Skin epidermis (tissue), 12 donors: ENCODE measurements around the gene NBEAL2.
"Not testable (repeated sequence)": the region's sequence is repeated elsewhere in the genome, so short reads cannot be mapped to it uniquely, and the experiment has no call there.

Experiments
- H3K27ac ChIP-seq, 21 experiments: fragments of 200-600 bp; sonication (generic) in 11 of 21; one replicate each; pipeline ENCODE4 v1.5.0; 2020; ENCODE audit warnings: mild to moderate bottlenecking in 3 of 21, inconsistent platforms in 2 of 21, moderate library complexity in 2 of 21
- H3K4me3 ChIP-seq, 7 experiments: fragments of 200-600 bp; sonication (generic) in 2 of 7; one replicate each; pipeline ENCODE4 v1.5.0; 2020; ENCODE audit warnings: inconsistent platforms in 2 of 7, mild to moderate bottlenecking in 2 of 7, moderate library complexity in 1 of 7

Gene NBEAL2

DNA sequence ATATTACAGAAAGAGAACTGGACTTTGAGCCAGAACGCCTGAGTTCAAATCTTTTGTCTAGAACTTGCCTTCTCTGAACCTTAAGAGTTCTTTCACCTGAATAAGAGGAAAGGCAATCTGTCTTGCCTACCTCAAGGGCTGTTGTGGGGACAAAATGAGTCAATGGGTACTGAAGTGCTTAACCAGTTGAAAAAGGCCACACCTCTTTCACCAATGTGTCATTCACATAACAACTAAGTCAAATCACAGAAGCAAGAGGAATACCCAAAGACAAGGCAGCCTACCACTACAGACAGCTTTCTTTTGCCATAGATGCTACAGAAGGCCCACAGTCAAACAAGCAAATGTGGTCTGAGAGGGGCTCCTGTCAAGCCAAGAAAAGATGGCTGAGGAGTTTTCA, 39.7 kb downstream of the NBEAL2 start:
- H3K4me3 ChIP-seq, result no peak overlapping the region
- peak overlapping the region in 3 of 21 experiments; percentile 19 to 62 (median 52) for H3K27ac ChIP-seq

DNA sequence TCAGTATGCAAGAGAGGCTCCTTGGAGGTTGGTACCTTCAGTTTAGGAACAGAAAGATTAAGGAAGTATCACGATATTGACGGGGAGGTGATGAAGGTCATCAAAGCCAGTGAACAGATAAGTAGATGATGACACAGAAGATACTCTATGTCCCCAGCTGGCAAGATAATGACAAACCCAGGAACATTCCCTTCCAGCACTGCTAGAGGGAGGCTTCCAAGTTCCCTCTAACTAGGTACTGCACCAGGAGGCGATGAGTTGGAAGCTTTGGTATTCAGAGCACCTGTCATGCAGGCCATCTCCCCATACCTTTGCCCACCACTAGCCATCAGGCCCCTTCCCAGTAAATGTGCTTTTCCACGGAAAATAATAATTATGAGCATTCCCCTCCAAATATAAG, 40.8 kb downstream of the NBEAL2 start:
- Histone ChIP-seq H3K4me3 (no peak overlapping the region), H3K27ac (peak overlapping the region in 1 of 21 experiments; percentile 35)

DNA sequence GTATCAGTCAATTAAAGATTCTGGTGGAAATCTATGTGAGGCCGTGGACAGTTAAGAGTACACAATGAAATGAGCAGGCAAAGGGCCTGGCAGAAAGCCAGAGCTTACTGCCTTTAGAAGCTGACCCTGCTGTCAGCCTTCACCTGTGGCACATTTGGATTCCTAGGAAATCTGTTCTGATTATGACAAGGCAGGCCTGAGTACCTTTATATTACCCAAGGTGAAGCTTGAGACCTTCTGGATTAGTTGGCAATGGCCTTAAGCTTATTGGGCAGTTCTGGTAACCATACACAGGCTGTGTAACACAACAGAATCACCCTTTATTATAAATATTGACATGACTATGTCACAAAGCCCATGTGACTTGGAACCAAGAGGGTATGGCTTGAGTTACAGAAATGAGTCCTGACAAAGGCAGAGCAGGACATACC, 43.2 kb downstream of the NBEAL2 start:
- H3K27ac ChIP-seq, result peak overlapping the region in 4 of 21 experiments; percentile 11 to 73 (median 28)

DNA sequence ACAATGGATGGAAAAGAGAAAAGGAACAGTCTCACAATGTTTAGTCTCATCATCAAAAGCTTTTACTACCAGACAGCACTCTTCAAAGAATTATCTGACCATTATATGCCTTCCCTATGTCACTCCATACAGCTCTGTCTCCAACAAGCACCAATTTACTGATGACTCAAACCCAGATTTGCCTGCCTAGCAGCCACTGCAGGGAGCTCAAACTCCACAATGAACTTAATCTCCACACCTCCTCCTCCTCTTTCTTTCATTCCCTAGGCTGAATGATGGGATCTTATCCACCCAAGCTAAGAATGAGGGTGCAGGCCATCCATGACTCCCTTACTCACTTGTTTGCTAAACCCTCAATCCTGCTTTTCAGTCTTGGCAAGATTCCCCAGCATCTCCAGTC, 45.5 kb downstream of the NBEAL2 start:
- peak overlapping the region in 1 of 21 experiments; percentile 26 for H3K27ac ChIP-seq
- H3K4me3 ChIP-seq, result no peak overlapping the region

More for the DNA sequence above, 43.2 kb downstream of the NBEAL2 start:
- no peak overlapping the region for H3K4me3 ChIP-seq

DNA sequence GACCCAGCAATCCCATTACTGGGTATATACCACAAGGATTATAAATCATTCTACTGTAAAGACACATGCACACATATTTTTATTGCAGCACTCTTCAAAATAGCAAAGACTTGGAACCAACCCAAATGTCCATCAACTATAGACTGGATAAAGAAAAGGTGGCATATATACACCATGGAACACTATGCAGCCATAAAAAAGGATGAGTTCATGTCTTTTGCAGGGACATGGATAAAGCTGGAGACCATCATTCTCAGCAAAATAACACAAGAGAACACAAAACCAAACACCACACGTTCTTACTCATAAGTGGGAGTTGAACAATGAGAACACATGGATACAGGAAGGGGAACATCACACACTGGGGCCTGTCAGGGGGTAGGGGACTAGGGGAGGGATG, 47.0 kb downstream of the NBEAL2 start:
- not testable (repeated sequence) for H3K27ac ChIP-seq, H3K4me3 ChIP-seq

DNA sequence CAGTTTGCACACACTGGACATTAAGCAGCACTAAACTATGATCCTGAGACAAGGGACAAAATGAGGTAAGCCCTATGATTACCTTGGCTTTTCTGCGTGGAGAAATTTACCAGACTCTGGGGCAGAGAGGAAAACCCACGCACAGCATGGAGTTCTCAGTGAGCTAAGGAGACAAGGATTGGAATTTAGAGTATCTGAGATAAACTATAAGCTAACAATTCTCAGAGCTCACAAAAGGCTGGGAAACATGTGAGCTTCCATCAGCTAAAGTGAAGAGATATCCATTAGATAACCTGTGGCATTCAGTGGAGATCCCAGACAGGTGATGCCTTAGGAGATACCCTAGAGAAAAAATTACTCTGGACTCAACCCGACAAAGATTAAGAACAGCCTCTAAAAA, 48.7 kb downstream of the NBEAL2 start:
- no peak overlapping the region for H3K27ac ChIP-seq
- H3K4me3 ChIP-seq, result no peak overlapping the region

DNA sequence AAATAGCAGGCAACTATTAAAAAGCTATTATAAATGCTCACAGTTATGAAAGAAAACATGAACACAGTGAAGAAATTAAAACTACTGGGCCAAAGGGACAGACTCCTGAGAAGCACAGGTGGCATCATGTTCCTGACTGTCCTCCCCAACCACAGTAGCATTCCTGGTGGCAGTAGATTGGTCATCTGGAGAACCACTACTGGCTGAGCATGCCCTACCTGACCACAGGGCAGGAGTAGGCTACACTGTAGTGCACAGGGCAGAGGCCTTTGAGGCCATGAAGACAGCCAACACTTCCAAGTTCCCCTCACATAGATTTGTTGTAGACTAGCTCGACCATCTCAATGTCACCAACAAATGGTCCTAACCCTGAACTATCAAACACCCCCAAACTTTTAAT, 49.2 kb downstream of the NBEAL2 start:
- H3K27ac ChIP-seq, result no peak overlapping the region
- H3K4me3 ChIP-seq, result no peak overlapping the region

DNA sequence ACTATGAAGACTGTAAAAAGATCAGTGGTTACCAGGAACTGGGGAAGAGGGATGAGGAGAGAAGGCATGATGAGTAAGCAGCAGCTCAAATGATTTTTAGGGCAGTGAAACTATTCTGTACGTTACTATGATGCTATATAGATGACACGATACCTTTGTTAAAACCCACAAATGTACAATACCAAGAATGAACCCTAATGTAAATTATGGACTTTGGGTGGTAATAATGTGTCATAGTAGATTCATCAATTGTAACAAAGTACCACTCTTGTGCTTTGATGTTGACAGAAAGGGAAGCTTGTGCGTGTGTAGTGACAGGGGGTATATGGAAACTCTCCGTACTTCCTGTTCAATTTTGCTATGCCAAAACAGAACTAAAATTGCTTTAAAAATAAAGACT, 51.6 kb downstream of the NBEAL2 start:
- not testable (repeated sequence) for H3K4me3 ChIP-seq, H3K27ac ChIP-seq

DNA sequence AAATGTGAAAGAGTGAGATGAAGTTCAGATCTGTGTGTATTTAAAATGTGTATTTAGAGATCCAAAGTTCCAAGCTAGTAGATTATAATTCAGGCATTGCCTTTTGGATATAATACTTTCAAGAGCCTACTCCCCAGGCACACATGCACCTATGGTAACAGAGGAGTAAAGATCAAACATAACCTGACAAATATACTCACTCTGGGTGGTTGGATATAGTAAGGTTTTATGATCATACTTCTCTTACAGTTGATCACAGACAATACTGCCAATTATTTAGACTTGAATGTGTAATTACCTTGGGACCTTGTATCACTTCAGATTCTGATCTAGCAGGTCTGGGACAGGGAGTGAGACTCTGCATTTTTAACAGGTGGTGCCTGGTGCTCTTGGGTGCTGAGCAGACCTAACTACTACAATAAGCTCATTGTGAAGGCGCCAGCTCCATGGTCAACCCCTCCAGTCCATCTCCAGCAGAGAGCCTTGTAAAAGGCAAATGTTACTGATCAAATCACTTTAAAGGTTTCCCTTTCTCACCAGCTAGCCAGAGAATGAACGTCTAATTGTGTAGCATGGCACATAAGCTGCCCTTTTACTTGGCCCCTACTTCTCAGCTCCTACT, 55.5 kb downstream of the NBEAL2 start:
- H3K4me3 ChIP-seq, result no peak overlapping the region
- H3K27ac ChIP-seq, result peak overlapping the region in 1 of 21 experiments; percentile 26

DNA sequence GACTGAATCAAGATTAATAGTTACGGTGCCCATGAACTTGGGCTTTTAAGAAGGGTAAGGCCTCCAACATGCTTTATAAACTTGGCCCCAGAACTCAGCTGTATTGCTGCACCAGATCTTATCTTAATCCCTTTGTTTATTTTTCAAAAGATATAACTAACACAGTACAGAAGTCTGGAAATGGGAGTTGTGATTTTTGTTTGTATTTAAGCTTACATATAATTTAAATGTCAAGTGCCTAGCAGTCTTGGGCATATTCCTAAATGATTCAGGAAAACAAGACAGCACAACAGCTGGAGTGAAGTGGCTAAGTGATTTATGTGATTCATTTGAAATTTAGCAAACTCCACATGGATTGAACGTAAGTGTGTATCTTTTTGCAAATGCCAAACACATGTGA, 56.2 kb downstream of the NBEAL2 start:
- Histone ChIP-seq H3K27ac (peak overlapping the region in 1 of 21 experiments; percentile 26), H3K4me3 (no peak overlapping the region)

DNA sequence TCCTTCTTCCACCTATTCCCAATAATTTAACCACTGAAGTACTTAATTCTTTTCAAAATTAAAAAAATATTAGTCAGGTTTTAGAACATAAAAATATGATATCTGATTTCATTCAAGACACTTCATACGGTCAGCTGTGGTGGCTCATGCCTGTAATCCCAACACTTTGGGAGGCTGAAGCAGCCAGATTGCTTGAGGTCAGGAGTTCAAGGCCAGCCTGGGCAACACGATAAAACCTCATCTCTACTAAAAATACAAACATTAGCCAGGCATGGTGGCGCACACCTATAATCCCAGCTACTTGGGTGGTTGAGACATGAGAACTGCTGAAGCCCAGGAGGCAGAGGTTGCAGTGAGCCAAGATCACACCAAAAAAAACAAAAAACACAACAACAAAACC, 56.7 kb downstream of the NBEAL2 start:
- peak overlapping the region in 1 of 21 experiments; percentile 26 for H3K27ac ChIP-seq

DNA sequence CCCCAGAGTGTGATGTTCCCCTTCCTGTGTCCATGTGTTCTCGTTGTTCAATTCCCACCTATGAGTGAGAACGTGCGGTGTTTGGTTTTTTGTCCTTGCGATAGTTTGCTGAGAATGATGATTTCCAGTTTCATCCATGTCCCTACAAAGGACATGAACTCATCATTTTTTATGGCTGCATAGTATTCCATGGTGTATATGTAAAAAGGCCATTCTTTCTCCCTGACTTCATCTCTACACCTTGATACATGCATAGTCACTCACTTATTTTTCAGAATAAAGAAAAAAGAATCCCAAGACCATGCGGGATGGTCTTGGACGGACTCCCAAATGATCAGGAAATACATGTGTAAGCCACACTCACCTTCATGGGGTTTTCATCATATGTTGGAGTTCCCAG, 57.8 kb downstream of the NBEAL2 start:
- peak overlapping the region in 4 of 21 experiments; percentile 45 to 66 (median 54) for H3K27ac ChIP-seq
- H3K4me3 ChIP-seq, result not testable (repeated sequence)

More for the DNA sequence above, 56.7 kb downstream of the NBEAL2 start:
- H3K4me3 ChIP-seq, result no peak overlapping the region

DNA sequence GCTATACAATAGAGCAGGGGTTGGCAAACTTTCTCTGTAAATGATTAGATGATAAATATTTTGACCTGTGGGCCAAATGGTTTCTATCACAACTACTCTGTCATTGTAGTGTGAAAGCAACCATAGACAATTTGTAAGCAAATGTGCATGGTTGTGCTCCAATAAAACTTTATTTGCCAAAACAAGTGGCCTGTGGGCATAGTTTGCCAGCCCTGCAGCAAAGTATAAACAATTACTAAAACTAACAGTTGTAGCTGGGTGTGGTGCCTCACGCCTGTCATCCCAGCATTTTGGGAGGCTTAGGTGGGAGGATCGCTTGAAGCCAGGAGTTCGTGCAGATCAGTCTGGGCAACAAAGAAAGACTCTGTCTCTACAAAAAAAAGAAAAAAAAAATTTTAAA, 61.6 kb downstream of the NBEAL2 start:
- no peak overlapping the region for H3K4me3 ChIP-seq
- H3K27ac ChIP-seq, result no peak overlapping the region

DNA sequence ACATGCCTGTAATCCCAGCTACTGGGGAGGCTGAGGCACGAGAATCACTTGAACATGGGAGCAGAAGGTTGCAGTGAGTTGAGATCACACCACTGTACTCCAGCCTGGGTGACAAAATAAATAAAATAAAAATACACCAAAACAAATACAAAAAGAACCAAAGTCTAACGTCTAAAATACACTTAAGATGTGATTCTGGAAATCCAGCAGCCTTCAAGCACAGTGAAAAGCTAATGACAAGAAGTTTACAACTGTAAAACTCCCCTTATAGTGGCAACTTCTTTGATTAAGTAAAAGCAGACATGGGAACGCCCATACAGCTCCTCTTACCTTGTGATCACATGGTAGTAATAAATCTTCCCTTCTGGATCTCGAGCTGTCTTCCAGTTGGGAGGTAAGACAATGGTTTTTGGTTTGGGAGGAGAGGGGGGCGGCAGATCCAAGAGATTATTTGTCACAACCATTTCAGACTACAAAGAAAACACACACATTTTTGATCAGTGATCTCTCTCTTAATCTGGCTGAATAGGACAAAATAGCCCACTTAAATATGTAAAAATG, 62.8 kb downstream of the NBEAL2 start:
- Histone ChIP-seq H3K27ac (peak overlapping the region in 1 of 21 experiments; percentile 6), H3K4me3 (no peak overlapping the region)

DNA sequence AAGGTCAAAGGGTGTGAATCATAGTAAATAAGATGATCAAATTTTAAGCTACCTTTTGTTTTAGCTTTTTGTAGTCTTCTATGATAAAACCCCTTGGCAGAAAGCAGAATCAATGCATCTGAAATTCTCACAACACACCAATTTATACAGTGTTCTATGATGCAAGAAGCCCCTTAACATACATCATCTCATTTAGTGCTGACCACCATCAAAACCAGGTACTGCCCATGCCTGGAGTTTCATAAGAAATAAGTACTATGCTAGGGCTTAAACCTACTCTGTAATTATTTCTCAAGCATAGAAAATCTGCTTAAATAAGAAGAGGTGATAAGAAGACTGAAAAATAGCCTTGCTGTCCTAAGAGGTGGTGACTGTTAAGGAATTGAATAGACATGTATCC, 67.6 kb downstream of the NBEAL2 start:
- Histone ChIP-seq H3K27ac (no peak overlapping the region), H3K4me3 (no peak overlapping the region)

DNA sequence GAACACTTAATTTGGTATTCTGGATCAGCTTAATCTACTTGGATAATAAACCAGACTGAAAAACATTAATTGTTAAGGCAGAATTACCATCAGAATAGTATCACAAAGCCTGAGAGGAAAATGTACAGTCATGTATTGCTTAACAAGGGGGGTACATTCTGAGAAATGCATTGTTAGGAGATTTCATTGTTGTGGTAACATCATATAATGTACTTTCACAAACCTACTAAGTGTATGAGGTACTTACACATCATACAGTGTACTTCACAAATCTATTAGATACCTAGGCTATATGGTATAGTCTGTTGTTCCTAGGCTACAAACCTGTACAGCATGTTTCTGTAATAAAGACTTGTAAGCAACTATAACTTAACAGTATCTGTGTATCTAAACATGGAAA, 68.2 kb downstream of the NBEAL2 start:
- no peak overlapping the region for H3K27ac ChIP-seq
- H3K4me3 ChIP-seq, result no peak overlapping the region

DNA sequence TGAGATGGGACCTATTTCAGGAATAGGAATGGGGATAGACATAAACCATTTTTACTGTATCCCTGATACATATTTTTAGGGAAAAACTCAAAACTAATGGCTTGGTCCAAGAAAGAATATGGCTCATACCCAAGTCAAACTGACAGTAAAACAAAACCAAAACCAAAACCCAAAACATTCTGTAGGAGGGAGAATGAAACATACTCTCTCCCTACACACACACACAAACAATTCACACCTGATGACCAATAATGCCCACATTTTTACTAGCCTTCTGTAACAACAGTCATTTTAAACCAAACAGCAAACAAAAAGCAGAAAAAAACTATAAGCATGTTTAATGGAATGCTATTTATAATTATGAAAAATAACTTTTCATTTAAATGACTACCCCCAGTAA, 74.9 kb downstream of the NBEAL2 start:
- no peak overlapping the region for H3K4me3 ChIP-seq

DNA sequence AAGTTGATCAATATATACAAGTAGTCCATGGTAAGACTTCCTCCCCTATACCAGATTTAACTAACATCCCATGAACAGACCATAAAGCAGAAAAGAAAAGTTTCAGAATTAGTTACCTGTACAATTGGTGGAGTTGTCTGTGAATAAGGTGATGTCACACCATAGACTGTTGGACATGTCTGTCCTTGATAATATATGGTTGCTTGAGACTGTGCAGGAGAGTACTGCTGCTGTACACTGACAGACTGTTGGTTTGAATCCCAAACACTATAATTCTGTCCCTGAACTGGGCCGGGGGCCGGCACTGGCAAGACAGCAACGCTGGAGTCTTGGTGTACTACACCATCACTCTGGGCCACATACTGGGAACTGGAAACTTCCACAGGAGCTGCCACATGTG, 77.2 kb downstream of the NBEAL2 start:
- H3K27ac ChIP-seq, result peak overlapping the region in 2 of 21 experiments; percentile 13 to 19
- no peak overlapping the region for H3K4me3 ChIP-seq

More for the DNA sequence above, 74.9 kb downstream of the NBEAL2 start:
- no peak overlapping the region for H3K27ac ChIP-seq

DNA sequence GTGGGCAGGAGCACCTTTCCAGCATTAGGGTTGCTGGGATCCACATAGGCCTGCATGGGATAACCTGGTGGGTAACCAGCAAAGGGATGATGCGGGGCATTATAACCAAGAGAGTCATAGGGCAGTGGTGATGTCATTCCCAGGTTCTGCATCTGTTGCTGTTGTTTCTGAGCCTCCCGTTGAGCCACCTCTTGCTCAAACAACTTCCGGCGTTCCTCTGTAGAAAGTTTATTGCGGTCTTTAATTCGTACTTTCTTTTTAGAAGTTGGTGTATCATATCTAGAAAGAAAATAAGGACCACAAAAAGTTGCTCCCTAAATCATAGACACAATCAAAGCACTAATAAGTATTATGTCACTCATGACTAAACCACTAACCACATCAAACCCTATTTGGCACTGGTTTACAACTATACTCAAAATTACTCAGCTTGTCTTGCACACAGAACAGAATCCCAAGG, 77.8 kb downstream of the NBEAL2 start:
- Histone ChIP-seq H3K4me3 (no peak overlapping the region), H3K27ac (peak overlapping the region in 2 of 21 experiments; percentile 13 to 19)
